ELF-1 (cell line): ENCODE measurements around the gene GALNT2.

Experiments used
- DNase-seq: peaks from one replicate; pipeline ENCODE4 v3.0.0-alpha.2; 2016; ENCODE audit warnings: low read depth, low spot score

Gene GALNT2

GRCh38 chr1:230163719-230164118 lies 96.7 kb downstream of the GALNT2 start:
- DNase-seq: no peak

DNA sequence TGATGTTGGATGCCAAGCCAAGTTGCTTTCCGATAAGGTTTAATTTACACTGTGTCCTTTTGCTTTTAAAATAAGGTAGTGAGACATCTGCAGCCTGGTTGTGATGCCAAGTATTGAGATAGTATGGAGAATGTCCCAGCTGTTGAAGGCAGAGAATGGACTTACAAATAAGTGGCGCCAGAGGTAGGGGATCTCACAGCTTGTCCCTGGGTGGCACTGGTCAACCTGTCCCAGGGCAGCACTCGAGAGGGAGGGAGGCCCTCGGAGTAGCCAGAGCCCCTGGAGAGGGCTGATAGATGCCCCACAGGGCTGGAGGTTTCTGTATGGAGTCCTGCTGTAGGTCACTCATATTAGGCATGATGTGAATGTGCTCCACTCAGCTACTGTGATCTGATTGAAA lies 98.5 kb downstream of the GALNT2 start:
- no peak for DNase-seq

DNA sequence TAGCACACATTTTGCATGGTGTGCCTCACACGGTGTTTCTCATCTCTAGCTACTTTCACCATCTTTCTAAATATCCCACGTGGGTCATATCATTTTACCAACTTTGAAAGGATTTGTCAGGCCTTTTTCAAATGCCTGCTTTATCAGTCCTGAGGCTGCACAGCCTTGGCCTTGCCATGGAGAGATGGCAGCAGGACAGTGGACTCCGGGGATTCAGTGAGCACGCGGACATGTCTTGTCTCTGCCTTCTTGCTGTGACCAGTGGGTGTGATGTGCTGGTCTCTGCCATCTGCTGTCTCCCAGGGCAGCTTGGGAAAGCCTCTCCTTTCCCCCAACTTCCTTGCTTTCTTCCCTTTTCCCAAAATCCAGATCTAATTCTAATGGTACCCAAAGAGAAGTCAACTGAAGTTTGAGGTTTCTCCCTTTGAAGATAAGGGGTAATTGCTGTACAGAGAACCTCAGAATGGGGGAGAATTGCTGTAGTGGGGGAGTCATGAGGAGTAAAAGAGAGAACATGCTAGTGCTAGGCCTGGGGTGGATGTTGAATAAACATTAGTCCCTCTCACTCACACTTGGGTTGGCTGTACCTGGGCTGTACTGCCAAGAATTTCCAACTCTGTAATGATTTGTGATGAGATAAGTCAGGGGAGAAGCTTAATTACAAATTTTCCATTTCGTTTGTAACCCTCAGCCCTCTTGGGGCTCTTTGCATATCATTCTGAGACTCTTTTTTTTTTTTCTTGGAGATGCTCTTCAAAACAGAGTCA lies 99.5 kb downstream of the GALNT2 start:
- no peak for DNase-seq

DNA sequence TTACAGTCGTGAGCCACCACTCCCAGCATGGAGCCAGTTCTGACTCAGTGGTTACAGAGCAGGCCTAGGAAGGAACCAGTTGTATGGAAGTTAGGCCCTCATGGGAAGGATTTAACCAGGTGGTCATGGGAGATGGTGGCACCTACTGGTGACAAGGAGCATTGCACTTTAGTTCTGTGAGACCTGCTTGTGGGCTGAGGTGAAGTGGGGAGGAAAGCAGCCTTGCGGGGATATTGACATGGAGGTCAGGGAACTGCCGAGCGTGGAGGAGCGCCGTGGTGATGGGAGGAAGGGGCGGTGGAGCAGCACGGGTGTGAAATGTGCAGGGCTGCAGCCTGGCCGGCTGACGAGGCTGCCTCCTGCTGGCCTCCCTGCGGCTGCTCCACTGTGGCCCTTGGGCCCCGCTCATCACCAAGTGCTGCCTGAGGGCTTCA lies 100.4 kb downstream of the GALNT2 start:
- peak; percentile 70 for DNase-seq

DNA sequence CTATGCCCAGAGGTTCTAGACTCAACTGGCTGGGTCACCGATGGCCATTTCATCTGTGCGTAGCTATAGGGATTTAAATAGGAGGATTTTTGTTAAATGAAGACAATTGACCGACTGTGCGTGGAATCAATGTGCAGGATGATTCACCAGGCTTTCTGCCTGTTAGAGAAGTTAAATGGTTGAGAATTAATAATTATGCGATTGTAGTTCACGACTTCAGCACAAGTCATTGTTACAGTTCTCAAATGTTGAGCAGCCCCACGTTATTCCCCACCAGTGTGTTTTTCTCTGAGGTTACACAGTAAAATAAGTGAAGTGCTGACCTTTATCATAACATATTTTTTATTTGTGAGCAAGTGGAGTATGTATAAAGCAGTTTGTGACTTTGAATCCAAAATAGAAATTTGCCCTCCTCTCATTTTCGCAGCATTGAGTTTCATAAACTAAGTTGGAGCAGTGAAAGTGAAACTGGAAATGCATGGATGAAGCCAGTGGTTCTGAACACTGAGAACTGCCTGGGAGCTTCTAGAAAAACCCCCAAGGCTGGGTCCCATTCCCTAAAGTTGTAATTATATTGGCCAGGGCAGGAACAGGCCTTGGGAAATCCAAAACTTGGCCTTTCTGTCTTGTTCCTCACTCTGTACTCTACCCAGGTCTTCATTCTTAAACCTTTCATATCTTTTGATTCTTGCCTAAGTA lies 102.6 kb downstream of the GALNT2 start:
- no peak for DNase-seq

- no peak for DNase-seq
Observed at GRCh38 chr1:230170153-230170547, 103.1 kb downstream of the GALNT2 start.

GRCh38 chr1:230170622-230171021 lies 103.6 kb downstream of the GALNT2 start:
- no peak for DNase-seq

- no peak for DNase-seq
Observed at GRCh38 chr1:230171356-230172015, 104.4 kb downstream of the GALNT2 start.

DNA sequence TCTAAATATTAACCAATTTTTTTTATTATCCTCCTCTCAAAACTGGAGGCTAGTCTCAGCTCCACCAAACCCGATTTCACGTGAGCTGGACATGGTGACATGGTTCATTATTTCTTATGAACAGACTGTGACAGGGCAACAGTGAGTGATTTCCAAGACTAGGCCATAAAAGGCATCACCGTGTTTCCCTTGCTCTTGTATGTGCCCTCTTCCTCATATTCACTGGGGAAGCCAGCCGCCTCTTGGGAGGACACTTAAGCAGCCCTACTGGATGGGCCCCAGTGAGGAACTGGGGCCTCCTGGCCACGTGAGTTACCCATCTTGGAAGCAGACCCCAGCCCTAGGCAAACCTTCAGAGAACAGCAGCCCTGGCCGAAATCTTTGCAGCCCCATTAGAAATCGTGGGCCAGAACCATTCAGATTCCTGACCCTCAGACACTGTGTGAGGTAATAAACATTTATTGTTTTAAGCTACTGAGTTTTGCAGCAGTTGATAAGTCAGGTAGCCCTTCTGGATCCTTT lies 105.0 kb downstream of the GALNT2 start:
- no peak for DNase-seq

GRCh38 chr1:230173187-230173975 lies 106.3 kb downstream of the GALNT2 start:
- DNase-seq: peak; percentile 23

DNA sequence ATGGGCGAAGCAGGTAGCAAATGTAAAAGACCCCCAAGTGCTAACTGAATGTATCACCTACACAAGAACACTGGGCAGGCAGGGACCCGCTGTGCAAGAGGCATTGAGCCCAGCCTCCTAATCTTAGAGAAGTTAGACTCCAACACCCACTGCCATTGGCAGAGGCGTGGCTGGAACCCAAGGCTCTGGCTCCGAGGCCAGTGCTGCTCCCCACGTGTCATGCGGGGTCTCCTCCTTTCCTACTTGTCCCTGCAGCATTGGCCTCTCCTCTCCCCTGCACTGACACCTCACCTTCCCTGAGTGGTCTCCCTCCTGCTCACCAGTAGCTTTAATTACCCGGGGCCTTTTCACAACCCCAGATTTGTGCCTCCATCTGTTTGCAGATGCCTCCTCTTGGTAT lies 107.0 kb downstream of the GALNT2 start:
- DNase-seq: no peak

DNA sequence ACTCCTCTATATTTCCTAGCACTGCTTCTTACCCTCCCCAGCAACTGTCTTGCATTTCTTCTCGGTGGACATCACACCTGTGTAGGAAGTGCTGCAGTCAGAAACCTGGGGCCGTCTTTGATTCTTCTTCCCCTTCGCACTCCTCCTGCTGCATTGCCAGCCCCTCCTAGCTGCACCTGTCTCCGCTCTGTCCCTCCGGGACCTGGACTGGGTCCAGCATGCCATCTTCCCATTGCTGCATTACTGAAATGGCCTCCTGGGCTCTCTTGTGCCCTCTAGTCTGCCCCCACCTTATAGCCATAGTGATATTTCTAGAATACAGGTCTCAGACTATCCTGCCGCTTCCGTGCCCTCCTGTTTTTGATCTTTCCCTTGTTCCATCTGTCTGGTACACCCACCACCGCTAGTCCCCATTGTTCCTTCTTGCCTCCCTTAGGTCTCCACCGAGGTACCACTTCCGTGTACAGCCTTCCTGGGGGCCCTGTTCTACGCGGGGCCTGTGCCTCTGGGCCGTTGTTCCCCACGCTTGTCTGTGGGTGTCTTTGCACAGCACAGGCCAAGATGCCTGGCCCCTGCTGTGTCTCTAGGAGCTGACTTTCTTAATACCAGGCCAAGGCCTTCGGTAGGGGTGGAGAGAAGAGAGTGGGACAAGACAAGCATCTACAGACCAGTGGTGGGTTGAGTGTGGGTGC lies 107.6 kb downstream of the GALNT2 start:
- DNase-seq: no peak

GRCh38 chr1:230175163-230175747 lies 108.2 kb downstream of the GALNT2 start:
- no peak for DNase-seq

DNA sequence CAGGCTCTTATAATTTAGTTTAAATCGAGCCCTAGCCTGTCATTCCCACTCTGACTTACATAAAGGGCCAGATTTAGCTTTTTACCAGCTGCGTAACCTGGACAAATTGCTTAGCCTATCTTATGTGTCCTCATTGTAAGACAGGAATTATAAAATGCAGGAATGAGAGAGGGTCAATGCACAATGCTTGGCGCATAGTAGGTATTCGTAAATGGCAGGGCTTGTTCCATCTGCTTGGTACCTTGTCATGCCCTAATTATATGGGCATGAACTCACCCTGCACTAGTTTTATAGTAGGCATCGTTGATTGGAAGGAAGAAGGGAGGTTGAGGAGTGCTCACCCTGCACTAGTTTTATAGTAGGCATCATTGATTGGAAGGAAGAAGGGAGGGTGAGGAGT lies 108.8 kb downstream of the GALNT2 start:
- no peak for DNase-seq

DNA sequence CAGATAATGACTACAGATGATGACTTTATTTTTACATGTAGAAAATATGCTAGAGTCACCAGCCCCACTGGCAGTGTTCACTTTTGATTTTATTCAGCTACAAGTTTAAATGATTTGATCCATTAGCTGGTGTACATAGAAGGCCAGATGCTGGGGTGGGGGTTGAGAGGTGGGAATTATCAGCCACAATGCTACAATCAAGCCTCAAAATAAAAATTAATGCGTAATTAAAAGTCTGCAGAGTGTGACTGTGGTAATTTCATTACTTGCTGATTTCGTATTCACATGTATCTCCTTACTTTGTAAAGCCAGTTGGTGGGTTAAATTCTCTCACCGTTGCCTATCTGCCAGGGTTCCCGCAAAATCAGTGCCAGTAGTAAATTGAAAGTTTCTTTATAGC lies 109.3 kb downstream of the GALNT2 start:
- no peak for DNase-seq

GRCh38 chr1:230176871-230177411 lies 109.9 kb downstream of the GALNT2 start:
- no peak for DNase-seq

DNA sequence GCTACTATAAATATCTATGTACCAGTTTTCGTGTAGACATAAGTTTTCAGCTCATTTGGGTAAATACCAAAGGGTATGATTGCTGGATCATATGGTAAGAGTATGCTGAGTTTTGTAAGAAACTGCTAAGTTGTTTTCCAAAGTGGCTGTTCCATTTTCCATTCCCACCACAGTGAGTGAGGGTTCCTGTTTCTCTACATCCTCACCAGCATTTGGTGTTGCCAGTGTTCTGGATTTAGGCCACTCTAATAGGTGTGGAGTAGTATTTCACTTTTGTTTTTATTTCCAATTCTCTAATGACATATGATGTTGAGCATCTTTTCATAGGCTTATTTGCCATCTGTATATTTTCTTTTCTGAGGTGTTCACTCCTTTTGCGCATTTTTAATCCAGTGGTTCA lies 112.2 kb downstream of the GALNT2 start:
- DNase-seq: no peak

DNA sequence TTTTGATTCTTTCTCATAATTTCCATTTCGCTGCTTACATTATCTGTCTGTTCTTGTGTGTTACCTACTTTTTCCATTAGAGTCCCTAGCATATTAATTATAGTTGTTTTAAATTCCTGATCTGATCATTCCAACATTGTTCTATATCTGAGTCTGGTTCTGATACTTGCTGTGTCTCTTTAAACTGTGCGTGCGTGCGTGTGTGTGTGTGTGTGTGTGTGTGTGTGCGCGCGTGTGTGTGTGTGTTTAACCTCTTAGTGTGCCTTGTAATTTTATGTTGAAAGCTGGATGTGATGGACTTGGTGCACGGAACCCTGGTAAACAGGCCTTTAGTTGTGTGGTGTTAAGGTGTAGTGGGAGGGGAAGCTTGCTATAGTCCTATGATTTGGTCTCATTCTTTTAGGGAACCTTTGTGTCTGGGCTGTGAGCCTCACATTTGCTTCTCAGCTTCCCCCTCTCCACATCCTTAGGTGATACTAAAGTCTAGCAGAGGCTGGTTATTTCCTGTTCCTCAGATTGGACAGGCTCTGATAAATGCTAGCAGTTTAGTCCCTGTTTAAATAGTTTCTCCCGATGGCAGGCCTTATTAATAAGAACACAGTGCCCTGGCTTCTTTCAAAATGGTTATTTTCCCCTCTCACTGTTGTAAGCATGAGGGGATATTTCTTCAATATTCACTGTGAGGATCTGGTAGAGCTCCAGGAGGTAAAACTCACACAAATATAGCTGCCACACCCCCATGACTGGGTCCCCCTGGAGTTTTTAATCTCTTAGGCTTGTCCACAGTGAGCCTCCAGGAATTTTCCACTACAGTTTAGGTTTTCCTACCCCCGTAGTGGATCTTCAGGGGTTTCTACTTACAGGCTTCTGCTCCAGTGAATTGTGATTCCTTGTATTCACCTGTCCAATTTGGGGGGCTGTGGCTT lies 118.3 kb downstream of the GALNT2 start:
- no peak for DNase-seq
